ENCODE measurements around the gene ARHGAP1. TPM values are rescaled to one million over a fixed set of nuclear protein-coding genes. Genes with fewer than 3 reads are reported as not detected.

The ARHGAP1 gene
- polyA plus RNA-seq, 1 donor, result 59.7 TPM

GRCh38 chr11:46642627-46643335 is 57.6 kb downstream of the ARHGAP1 start:
- no peak for DNase-seq

GRCh38 chr11:46641639-46642038 is 58.8 kb downstream of the ARHGAP1 start:
- no peak for DNase-seq

- DNase-seq, result no peak
Observed at GRCh38 chr11:46640036-46640788, 60.2 kb downstream of the ARHGAP1 start.

- no peak for DNase-seq
Observed at GRCh38 chr11:46639197-46639839, 61.1 kb downstream of the ARHGAP1 start.

- DNase-seq, result no peak
Observed at GRCh38 chr11:46637546-46637945, 62.9 kb downstream of the ARHGAP1 start.

GRCh38 chr11:46635557-46636139 is 64.8 kb downstream of the ARHGAP1 start:
- no peak for DNase-seq

GRCh38 chr11:46633291-46634217 is 66.9 kb downstream of the ARHGAP1 start:
- DNase-seq, result no peak

GRCh38 chr11:46632502-46632901 is 67.9 kb downstream of the ARHGAP1 start:
- DNase-seq, result no peak

- no peak for DNase-seq
Observed at GRCh38 chr11:46631676-46632075, 68.7 kb downstream of the ARHGAP1 start.

- no peak for DNase-seq
Observed at GRCh38 chr11:46630237-46630636, 70.2 kb downstream of the ARHGAP1 start.

GRCh38 chr11:46628961-46629360 is 71.5 kb downstream of the ARHGAP1 start:
- DNase-seq, result no peak

Other genes with a start within 250 kb of the ARHGAP1 start
- 25.3 TPM for gene AMBRA1, start 106.6 kb downstream of the ARHGAP1 start, polyA plus RNA-seq (ENCODE audit: insufficient read length)
- gene HARBI1, start 83.4 kb downstream of the ARHGAP1 start, polyA plus RNA-seq (ENCODE audit: insufficient read length), result 5.5 TPM
- 69.5 TPM for gene ATG13, start 83.1 kb downstream of the ARHGAP1 start, polyA plus RNA-seq (ENCODE audit: insufficient read length)
- 7.3 TPM for gene ZNF408, start 412 bp upstream of the ARHGAP1 start, polyA plus RNA-seq (ENCODE audit: insufficient read length)
- 0.68 TPM for gene F2, start 18.6 kb upstream of the ARHGAP1 start, polyA plus RNA-seq (ENCODE audit: insufficient read length)
- gene CKAP5, start 145.7 kb upstream of the ARHGAP1 start, polyA plus RNA-seq (ENCODE audit: insufficient read length), result 124 TPM
- gene LRP4, start 217.9 kb upstream of the ARHGAP1 start, polyA plus RNA-seq (ENCODE audit: insufficient read length), result 33.4 TPM
- 62.6 TPM for gene CSTPP1, start 236.1 kb upstream of the ARHGAP1 start, polyA plus RNA-seq (ENCODE audit: insufficient read length)